Right renal cortex interstitium (tissue), 3 donors: Measurements from ENCODE around the gene POLR2E. TPM values are rescaled to one million over a fixed set of nuclear protein-coding genes. Genes with fewer than 3 reads are reported as not detected.
"Not testable (repeated sequence)": the region's sequence is repeated elsewhere in the genome, so short reads cannot be mapped to it uniquely, and the experiment has no call there.

ENCODE experiments used
- DNase-seq, 3 donors: peaks; one replicate each; pipeline ENCODE4 v3.0.0-alpha.2; 2013; ENCODE audit warnings: low read depth in 3 of 3, low spot score in 2 of 3
- polyA plus RNA-seq, 3 donors: library from polyadenylated mRNA; unstranded; fragments of 120-200 nt; gene quantifications; one replicate each; pipeline ENCODE4 v1.2.1, GENCODE V29; 2013; ENCODE audit not compliant: insufficient read length in 3 of 3

POLR2E gene
- polyA plus RNA-seq, 3 donors = 128 to 161 (median 143) TPM

DNA sequence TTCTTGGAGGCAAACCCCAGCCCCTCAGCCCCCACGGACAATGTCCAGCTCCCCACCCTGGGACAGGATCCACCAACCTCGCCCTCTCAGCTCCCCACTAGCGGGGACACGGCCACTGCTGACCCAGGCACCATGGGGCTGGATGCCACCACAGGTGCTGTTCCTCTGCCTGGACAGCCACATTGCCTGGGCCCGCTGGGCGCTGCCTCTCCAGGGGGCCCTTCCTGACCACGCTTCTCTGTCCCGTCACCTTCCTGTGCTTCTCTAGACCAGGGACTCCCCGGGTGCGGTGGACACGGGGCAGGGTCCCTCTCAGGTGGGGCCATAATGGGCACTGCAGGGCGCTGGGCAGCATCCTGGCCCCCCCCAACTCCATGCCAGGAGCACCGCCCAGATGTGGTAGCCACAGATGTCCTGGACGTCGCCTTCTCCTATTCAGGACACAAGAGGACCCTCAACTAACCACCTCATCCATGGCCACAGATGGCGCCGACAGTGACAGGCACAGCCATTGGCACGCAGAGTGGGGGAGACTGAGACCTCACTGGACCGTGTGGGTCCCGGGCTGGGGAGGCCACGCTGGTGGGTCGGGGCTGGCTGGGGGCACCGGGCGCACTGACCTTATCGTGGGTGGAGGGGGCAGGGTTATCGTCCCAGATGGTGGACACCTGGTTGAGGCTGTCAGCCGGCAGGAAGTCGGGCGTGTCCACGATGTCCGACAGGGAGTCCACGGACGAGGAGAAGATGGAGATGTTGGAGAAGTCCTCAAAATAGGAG is 32.0 kb upstream of the POLR2E start:
- no peak for DNase-seq

- DNase-seq = no peak
Observed at GRCh38 chr19:1125601-1126467, 30.7 kb upstream of the POLR2E start.

GRCh38 chr19:1123885-1124677 is 28.9 kb upstream of the POLR2E start:
- no peak for DNase-seq

- no peak for DNase-seq
Observed at GRCh38 chr19:1123381-1123780, 28.2 kb upstream of the POLR2E start.

DNA sequence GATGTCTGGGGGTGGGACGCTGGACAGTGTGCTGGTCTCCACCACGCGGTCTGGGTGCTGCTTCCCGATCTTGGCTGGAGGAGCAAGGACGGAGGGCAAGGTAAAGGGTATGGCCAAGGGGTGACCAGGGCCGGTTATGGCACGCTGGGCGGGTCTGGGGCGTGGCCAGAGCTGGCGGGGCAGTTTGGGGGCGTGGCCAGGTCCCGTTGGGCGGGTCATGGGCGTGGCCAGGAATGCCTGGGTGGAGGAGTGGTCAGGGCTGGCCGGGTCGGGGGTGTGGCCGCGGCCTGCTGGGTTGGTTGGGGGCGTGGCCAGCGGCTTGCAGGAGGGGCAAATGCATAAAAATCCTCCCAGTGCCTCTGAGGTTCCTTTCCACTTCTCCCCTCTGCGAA is 27.8 kb upstream of the POLR2E start:
- no peak for DNase-seq

DNA sequence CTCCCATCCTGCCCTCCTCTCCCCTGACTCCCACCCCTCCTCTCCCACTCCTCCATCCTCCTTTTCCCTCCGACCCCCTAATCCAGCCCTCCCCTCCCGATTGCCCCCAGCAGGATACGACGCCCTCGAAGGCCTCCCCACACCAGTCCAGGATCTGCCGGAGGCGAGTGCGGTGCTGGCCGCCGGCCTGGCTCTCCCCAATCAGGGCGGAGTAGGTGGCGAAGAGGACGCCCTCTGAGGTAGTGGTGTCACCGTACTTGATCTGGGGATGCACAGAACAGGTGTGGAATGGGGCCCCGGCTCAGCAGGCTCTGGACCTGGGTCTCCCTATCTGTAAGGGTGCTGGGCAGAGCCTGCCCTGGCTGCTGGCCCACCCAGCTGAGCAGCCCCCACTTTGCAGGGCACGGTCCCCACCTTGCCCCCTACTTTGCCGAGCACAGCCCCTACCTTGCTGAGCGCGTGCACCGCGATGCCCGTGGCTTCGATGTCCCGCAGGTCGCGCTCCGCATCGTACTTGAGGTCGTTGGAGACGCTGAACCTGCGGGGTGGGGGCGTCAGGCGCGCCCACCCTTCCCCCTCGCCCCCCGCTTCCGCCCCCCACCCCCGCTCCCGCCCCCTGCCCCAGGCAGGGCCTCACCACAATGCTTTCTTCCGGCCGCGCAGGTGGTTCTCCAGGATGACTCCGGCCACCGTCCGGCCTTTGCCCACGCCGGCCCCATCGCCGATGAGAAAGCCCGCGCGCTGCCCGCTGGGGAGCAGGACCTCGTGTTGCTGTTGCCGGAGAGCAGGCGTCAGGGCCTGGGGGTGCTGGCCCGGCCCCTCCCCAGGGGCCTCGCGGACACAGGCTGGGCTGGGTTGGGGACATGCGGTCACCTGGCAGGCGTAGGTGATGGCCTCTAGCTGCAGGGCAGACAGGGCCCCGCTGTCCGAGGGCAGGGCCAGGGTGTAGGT is 27.1 kb upstream of the POLR2E start:
- DNase-seq = no peak

DNA sequence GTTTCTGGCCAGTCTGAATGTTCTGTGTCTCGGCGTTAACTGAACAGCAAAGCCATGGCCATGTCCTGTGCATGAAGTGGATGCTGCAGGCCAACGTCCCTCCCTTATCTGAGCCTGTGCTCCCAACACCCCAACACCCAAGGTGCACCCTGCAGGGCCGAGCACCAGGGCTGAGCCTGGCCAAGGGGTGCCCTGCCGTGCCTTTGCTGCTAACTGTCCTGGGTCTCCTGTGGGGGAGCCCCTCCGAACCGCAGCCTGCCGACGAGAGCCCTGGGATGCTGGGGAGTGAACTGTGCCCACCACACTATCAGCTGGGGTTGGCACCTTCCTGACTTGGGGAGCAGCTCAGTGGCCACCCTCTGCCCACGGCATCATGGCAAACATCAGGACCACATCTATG is 26.2 kb upstream of the POLR2E start:
- DNase-seq = no peak

GRCh38 chr19:1119475-1120217 is 24.5 kb upstream of the POLR2E start:
- no peak for DNase-seq

DNA sequence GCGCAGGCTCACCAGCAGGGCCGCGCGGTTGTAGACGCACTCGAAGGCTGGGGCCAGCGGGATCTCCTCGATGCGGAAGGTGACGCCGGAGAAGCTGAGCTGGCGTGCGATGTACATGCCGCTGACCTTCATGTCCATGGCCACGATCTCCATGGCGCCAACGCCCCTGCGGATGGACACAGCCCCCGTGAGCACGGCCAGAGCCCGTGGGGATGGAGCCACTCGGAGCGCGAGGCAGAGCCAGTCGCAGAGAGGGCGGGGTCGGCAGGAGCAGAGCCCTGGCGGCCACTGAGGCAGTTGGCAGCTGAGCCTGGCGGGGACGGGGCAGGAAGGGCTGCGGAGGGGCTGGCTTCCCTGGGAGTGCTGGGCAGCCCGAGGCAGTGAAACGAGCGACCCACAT is 23.8 kb upstream of the POLR2E start:
- no peak for DNase-seq

GRCh38 chr19:1117654-1118053 is 22.5 kb upstream of the POLR2E start:
- no peak for DNase-seq

DNA sequence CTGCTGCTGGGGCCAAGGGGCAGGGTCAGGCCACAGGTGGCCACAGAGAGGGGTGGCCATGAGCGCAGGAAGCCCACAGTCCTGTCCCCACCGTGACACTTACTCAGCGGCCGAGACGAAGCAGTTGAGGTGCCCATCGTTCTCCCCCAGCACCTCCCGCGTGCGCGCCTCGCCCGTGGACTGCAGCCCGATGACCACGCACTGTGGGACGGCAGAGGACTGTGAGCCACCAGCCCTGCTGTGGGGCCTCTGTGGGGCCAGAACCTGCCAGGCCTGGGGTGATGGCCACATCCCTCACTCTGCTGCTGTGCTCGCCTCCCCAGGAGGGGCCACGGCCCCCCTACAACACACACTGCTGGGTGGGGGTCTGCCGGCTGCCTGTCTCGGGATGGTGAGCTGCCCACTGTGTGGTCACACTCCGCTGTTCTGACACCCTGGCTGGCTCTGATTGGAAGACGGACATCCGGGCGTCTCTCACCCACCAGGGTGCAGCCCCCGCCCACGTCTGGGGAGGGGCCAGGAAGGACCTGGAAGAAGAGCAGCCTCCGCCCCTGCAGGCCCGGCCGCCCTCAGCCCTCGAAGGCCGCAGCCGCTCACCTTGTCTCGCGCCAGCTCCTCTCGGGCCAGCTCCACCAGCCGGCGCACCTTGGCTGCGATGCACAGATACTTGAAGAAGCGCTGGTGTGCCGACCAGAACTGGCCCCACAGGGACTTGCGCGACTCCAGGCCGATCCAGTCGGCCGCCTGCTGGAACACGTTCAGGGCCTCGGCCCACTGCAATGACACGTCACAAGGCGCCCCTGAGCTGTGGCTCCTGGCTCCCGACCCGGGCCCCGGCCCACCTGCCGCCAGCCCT is 21.8 kb upstream of the POLR2E start:
- no peak for DNase-seq

DNA sequence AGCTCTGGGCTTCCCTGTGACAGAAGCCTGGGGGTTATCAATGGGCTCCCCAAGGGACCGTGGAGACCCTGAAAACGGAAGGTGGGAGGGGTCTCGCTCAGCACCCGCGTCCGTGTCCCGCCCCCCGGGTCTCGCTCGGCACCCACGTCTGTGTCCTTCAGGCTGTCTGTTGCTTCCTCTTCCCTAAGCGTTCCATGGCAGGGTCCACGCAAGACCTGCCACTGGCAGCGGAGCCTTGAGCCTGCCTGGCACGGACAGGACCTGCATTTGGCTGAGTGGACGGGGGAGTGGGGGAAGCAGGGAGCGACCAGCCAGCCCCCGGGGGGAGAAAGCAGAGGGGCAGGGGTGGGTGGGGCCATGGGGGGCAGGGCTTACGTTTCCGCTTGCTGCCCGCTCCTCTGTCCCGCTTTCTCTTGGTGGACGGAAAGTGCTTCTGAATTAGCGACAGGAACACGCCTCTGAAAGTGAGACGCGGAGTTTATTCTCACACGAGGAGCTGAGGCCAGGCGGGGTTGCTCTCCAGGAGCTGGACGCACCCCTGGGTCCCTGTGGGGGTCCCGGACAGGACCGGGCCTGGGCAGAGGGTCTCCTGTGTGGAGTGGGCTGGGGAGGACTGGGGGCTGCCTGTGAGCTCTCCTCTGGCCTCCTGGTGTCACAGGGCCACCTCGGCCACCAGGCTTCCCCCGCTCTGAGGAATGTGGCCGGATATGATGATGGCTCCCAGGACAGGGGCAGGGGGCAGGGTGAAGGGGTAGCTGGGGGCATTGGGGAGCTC is 20.7 kb upstream of the POLR2E start:
- DNase-seq = no peak

GRCh38 chr19:1114728-1115127 is 19.6 kb upstream of the POLR2E start:
- DNase-seq = not testable (repeated sequence)

DNA sequence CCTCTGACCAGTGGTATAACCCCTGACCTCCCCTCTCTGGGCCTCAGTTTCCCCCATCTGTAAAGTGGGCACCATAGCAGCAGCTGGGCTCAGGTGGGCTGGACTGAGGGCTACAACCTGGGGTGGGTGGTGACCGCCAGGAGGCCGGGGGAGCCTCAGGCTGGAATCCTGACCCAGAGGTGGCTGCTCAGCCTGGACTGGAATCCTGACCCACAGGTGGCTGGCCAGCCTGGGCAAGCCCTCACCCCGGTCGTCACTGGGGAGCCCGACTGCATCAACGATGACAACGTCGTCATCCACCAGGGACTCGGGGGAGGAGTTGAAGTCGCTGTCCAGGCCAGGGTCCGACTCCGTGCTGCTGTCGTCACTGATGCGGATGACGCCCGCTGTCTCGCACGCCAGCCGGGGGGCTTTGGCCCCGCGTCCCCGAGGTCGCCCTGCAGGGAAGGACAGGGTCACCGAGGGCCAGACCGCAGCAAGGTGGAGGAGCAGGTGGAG is 18.9 kb upstream of the POLR2E start:
- no peak for DNase-seq

DNA sequence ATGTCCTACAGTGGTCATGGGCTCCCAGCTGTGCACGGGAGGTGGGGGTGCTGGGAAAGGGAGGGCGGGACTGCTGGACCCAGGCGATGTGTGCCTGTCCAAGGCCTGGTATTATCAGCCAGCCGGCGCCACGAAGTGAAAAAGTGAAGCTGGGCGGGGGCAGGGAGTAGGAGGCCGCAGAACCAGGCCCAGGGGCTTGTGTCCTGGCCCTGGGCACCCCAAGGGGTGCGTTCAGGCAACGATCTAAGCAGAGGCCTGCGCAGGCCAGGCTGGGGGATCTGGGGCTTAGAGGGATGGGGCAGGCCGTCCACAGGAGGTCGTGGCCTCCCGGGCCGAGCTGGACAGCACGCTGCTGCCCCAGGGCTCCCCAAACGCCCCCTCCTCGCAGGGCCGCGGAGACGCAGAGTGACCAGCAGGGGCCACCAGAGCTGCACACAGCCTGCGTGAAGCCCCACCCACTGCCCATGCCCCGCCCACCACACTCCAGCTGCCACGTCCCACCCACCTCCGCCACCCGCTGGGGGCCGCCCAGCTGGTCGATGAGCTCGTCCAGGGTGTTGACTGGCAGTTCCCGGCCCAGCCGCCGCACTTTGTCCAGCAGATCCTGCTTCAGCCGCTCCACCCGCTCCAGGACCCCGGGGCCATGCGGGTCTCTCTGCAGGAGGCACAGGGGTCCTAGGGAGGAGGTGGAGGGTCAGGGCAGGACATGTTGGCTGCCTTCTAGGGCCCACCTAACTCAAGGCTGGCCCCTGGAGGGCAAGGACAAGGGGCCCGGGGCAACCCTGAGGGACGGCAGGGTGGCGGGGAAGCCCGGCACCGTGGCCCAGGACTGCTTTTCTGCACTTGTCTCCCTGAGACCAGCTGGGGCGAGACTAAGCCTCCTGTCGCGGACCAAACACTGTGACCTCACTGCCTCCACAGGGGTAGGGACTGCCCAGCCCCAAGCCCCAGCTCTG is 18.1 kb upstream of the POLR2E start:
- DNase-seq = peak in 1 of 3 donors; percentile 79

GRCh38 chr19:1112268-1113029 is 17.3 kb upstream of the POLR2E start:
- DNase-seq = no peak
